HFF-Myc (cell line): ENCODE measurements around the gene LTBP4.

Experiments
- DNase-seq: peaks from one replicate; pipeline ENCODE4 v3.0.0-alpha.2; 2011; ENCODE audit warnings: low read depth; ENCODE audit errors: extremely low read depth
- H3K4me3 ChIP-seq: replicated peaks from 2 replicates; pipeline ENCODE4 v1.5.1; 2011; ENCODE audit warnings: low read depth, mild to moderate bottlenecking, control low read depth, low read length
- TF ChIP-seq, protein P1 (sequence below): IDR thresholded peaks from 2 replicates; pipeline ENCODE4 v1.5.1; 2012; ENCODE audit warnings: mild to moderate bottlenecking, low read depth, low read length, control low read depth; ENCODE audit errors: missing control alignments

Gene LTBP4

GRCh38 chr19:40567750-40568494 lies 33.2 kb upstream of the LTBP4 start:
- TF ChIP-seq, protein P1, sequence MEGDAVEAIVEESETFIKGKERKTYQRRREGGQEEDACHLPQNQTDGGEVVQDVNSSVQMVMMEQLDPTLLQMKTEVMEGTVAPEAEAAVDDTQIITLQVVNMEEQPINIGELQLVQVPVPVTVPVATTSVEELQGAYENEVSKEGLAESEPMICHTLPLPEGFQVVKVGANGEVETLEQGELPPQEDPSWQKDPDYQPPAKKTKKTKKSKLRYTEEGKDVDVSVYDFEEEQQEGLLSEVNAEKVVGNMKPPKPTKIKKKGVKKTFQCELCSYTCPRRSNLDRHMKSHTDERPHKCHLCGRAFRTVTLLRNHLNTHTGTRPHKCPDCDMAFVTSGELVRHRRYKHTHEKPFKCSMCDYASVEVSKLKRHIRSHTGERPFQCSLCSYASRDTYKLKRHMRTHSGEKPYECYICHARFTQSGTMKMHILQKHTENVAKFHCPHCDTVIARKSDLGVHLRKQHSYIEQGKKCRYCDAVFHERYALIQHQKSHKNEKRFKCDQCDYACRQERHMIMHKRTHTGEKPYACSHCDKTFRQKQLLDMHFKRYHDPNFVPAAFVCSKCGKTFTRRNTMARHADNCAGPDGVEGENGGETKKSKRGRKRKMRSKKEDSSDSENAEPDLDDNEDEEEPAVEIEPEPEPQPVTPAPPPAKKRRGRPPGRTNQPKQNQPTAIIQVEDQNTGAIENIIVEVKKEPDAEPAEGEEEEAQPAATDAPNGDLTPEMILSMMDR: no peak
- no peak for DNase-seq
- 0 out of 2 replicates have a peak overlapping the region, but pooled peaks have one; percentile 13 for H3K4me3 ChIP-seq

DNA sequence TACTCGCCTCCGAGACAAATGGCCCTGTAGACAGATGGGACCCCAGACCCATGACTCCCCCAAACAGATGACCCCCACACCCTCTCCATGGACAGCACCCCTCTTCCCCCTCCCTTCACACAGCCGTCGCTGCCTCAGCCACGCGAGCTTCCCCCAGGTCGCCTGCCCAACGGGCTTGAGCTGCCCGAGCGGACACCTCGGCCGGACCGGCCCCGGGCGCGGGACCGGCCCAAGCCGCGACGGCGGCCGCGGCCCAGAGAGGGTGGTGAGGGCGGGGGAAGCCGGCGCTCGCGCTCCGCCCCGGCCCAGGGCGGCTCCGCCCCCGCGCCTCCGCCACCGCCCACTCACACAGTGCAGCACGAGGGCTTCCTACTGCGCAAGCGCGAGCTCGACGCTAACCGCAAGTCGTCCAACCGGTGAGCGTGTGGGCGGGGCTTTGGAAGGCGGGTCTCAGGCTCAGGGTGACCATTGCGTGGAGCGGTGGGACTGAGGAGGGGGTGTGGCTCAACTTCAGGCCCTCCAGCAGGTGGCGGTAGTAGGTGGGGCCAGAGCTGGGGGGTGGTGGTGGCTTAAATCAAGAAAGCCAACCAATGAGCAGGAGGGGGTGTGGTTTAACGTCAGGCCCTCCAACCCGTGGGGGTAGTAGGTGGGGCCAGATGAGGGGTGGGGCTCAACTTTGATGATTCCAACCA lies 30.7 kb upstream of the LTBP4 start:
- TF ChIP-seq, protein P1: no peak
- H3K4me3 ChIP-seq: peak overlapping the region; percentile 40
- DNase-seq: peak; percentile 96

DNA sequence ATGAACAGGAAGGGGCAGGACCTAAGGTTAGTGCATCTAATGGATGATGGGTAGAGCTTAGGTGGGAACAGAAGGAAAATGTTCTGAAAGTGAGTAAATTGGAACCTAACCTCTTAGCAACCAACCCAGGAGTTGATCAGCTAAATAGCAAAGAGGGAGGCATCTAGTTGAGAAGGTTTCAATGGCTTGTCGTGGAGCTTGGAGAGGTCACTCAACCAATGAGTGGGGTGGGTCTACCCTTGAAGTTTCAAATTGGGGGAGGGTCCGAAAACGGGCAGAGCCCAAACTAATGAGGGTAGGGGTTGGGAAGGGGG lies 30.2 kb upstream of the LTBP4 start:
- TF ChIP-seq, protein P1: no peak
- DNase-seq: no peak
- no peak overlapping the region for H3K4me3 ChIP-seq

DNA sequence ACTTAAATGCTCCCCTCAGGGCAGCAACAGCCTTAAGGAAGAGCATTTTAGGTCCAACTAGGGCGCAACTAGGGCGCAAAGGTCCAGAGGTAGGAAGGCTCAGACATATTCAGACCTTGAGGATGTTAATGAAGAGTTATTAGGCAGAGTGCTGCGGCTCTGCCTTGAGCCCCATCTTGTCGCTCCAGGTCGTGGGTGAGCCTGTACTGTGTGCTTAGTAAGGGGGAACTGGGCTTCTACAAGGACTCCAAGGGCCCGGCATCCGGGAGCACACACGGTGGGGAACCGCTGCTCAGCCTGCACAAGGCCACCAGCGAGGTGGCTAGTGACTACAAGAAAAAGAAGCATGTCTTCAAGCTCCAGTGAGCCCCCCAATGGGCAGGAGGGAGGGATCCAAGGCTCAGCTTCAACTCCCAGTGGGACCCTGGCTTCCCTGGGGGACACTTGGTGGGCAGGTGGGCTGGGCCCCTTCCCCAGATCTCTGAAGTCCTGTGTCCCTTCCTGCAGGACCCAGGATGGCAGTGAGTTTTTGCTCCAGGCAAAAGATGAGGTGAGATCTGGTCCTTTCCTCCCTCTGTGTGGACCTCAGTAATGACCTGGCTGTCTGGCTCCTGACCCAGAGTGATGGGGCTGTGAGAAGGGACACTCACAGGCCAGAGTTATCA lies 29.2 kb upstream of the LTBP4 start:
- DNase-seq: no peak
- H3K4me3 ChIP-seq: no peak overlapping the region
- TF ChIP-seq, protein P1: no peak

GRCh38 chr19:40575326-40575725 lies 25.8 kb upstream of the LTBP4 start:
- DNase-seq: no peak
- TF ChIP-seq, protein P1: no peak
- H3K4me3 ChIP-seq: no peak overlapping the region

DNA sequence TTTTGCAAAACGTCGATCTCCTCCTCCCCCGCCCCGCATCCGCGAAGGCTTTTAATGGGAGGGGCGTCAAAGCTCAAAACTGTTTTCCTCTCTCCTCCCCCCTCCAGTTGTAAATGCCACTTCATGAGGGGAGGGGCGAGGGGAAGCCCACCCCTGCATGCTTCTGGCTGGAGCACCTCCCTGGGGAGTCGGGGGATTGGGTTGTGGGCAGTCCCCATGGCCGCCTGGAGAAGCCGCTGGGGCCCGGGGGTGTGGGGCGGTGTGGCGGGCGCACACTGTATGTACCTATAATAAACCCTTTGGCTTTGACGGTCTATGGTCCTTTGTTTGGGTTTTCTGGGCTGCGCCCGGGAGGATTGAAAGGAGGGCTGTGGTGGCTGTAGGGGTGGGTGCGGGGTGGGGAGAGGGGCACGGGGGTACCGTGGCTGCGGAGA lies 25.0 kb upstream of the LTBP4 start:
- no peak for DNase-seq

More for the DNA sequence above, 25.0 kb upstream of the LTBP4 start:
- H3K4me3 ChIP-seq: peak overlapping the region; percentile 11; the same call in 1 of the 2 replicates
- TF ChIP-seq, protein P1: no peak
